Measurements from ENCODE around the gene TMEM269.

- no peak for TF ChIP-seq CBX5 (IDR thresholded peaks at IDR 0.05; ENCODE audit: low read depth)
- TF ChIP-seq MXI1 (IDR thresholded peaks at IDR 0.05; ENCODE audit: low read depth, low read length) = no peak
- no peak for TF ChIP-seq SRF (IDR thresholded peaks at IDR 0.05; ENCODE audit: low read depth in 2 of 2, low read length in 2 of 2)
- TF ChIP-seq SMC3 (IDR thresholded peaks at IDR 0.05; ENCODE audit: borderline replicate concordance, low read length) = no peak
Observed at GRCh38 chr1:42784946-42785693, at the start of gene TMEM269.

Data from GM12878 (cell line).